ENCODE data around the gene TMEM167A.

DNA sequence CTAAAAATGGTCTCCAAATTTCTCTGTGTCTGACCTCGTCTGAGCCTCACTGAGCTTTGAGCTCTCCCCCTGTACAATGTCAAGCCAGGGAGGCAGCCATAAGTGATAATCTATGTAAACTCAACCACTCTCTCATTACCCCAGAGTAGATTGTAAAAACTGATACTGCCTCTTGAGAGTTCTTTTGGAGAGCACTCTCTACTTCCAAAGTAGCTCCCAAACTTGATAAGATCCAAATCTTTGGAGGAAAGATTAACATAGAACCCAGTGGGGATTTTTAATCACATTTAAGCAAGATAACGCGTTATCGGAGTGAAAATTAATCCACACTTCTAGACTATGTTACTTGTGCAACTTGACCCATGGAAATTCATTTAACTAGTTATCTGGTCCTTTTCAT, 54.9 kb downstream of the TMEM167A start:
- TF ChIP-seq POLR2AphosphoS5 (IDR thresholded peaks at IDR 0.05; ENCODE audit: low read depth, low read length): no peak
- TF ChIP-seq SIN3A (IDR thresholded peaks at IDR 0.05; ENCODE audit: borderline replicate concordance, insufficient read depth, low read length): no peak
- TF ChIP-seq TAF1 (IDR thresholded peaks at IDR 0.05; ENCODE audit: borderline replicate concordance, insufficient read depth, low read length): no peak
- TF ChIP-seq REST (IDR thresholded peaks at IDR 0.05; ENCODE audit: insufficient read depth in 1 of 2, low read depth in 2 of 2, low read length in 2 of 2): no peak
